ENCODE measurements around the gene HRH3. TPM values are rescaled to one million over a fixed set of nuclear protein-coding genes. Genes with fewer than 3 reads are reported as not detected.

Gene HRH3
- total and polyA plus RNA-seq, 5 donors from 2014 or later = not detected

DNA sequence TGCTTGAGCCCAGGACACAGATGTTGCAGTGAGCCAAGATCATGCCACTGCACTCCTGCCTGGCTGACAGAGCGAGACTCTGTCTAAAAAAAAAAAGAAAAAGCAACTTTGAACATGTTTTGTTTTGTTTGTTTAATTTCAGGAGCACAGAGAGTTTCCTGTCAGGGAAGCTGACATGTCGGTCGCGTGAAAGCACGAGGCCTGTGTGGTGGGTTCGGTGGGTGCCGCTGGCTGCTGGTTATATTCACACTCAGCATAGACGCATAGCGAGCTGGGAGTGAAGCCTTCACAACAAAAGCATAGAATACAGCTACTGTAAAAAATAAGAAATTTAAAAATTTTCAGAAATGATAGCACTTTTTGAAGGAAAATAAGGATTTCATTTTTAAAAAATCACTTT, 22.8 kb downstream of the HRH3 start:
- H3K27me3 Mint-ChIP-seq = no peaks in the 10 kb centered on the region
- H3K9me3 Mint-ChIP-seq = no peaks in the 10 kb centered on the region
- Histone ChIP-seq H3K27me3 (ENCODE audit: control insufficient read depth, insufficient read depth, low read length) (no peaks in the 10 kb centered on the region), H3K36me3 (ENCODE audit: control insufficient read depth, insufficient read depth, low read length) (peaks cover 53% of the 10 kb centered on the region), H3K4me3 (ENCODE audit: low read depth, low read length) (no peak overlapping the region), H3K9me3 (ENCODE audit: control insufficient read depth in 2 of 2, low read length in 2 of 2) (no peaks in the 10 kb centered on the region), H3K27ac (ENCODE audit: insufficient read depth, low read length, poor library complexity, severe bottlenecking) (no peak overlapping the region), H3K4me1 (ENCODE audit: control insufficient read depth, insufficient read depth, low read length, poor library complexity, severe bottlenecking) (no peaks in the 10 kb centered on the region)
- ATAC-seq (ENCODE audit: low read depth in 2 of 2) (no peak), DNase-seq (no peak)
- peaks cover 15% of the 10 kb centered on the region for H3K36me3 Mint-ChIP-seq
- H3K4me1 Mint-ChIP-seq = peaks cover 0 to 3% (median 0%) of the 10 kb centered on the region in 4 donors
- H3K27ac Mint-ChIP-seq = no peak overlapping the region
- H3K4me3 Mint-ChIP-seq = no peak overlapping the region

DNA sequence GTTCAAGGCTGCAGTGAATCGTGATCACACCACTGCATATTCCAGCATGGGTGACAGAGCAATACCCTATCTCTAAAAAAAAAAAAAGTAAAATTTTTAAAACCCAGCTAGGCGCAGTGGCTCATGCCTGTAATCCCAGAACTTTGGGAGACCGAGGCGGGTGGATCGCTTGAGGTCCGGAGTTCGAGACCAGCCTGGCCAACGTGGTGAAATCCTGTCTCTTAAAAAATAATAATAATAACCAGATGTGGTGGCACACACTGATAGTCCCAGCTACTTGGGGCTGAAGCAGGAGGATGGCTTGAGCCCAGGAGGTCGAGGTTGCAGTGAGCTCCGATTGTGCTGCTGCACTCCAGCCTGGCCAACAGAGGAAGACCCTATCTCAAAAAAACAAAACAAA, 23.8 kb downstream of the HRH3 start:
- Mint-ChIP-seq H3K27me3 (no peaks in the 10 kb centered on the region), H3K4me1 (peaks cover 0 to 3% (median 0%) of the 10 kb centered on the region in 4 donors), H3K4me3 (no peak overlapping the region), H3K9me3 (no peaks in the 10 kb centered on the region), H3K27ac (no peak overlapping the region), H3K36me3 (peaks cover 15% of the 10 kb centered on the region)
- Histone ChIP-seq H3K27ac (ENCODE audit: insufficient read depth, low read length, poor library complexity, severe bottlenecking) (no peak overlapping the region), H3K9me3 (ENCODE audit: control insufficient read depth in 2 of 2, low read length in 2 of 2) (no peaks in the 10 kb centered on the region), H3K36me3 (ENCODE audit: control insufficient read depth, insufficient read depth, low read length) (peaks cover 51% of the 10 kb centered on the region), H3K4me3 (ENCODE audit: low read depth, low read length) (no peak overlapping the region), H3K4me1 (ENCODE audit: control insufficient read depth, insufficient read depth, low read length, poor library complexity, severe bottlenecking) (no peaks in the 10 kb centered on the region), H3K27me3 (ENCODE audit: control insufficient read depth, insufficient read depth, low read length) (no peaks in the 10 kb centered on the region)
- DNase-seq (no peak), ATAC-seq (ENCODE audit: low read depth in 2 of 2) (no peak)

DNA sequence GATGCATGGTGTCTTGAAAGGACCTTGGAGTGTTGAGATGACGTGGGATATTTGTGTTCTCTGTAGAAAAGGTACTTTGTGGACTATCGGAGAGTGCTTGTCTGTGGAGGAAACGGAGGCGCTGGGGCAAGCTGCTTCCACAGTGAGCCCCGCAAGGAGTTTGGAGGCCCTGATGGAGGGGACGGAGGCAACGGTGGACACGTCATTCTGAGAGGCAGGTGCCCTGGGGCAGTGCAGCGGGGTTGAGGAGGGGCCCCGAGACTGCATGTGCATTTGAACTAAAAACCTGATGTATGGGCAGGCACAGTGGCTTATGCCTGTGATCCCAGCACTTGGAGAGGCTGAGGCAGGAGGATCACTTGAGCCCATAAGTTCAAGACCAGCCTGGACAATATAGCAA, 24.3 kb downstream of the HRH3 start:
- no peak overlapping the region for H3K4me3 Mint-ChIP-seq
- H3K27ac Mint-ChIP-seq = no peak overlapping the region
- peaks cover 15% of the 10 kb centered on the region for H3K36me3 Mint-ChIP-seq

DNA sequence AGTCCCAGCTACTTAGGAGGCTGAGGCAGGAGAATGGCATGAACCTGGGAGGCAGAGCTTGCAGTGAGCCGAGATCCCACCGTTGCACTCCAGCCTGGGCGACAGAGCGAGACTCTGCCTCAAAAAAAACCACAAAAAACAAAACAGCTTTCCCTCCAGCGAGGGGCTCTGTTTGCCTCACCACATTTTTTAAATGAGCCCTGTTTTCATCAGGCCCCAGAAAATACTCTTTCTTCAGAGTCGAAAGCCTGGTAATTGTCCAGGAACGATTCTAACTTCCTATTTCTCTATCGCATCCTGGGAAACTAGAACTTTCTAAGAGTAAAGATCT, 25.0 kb downstream of the HRH3 start:
- H3K27ac ChIP-seq (ENCODE audit: insufficient read depth, low read length, poor library complexity, severe bottlenecking) = no peak overlapping the region
- no peaks in the 10 kb centered on the region for H3K27me3 ChIP-seq (ENCODE audit: control insufficient read depth, insufficient read depth, low read length)
- no peak for DNase-seq
- H3K4me3 ChIP-seq (ENCODE audit: low read depth, low read length) = no peak overlapping the region
- no peaks in the 10 kb centered on the region for H3K27me3 Mint-ChIP-seq
- no peaks in the 10 kb centered on the region for H3K9me3 ChIP-seq (ENCODE audit: control insufficient read depth in 2 of 2, low read length in 2 of 2)
- no peaks in the 10 kb centered on the region for H3K4me1 ChIP-seq (ENCODE audit: control insufficient read depth, insufficient read depth, low read length, poor library complexity, severe bottlenecking)
- peaks cover 46% of the 10 kb centered on the region for H3K36me3 ChIP-seq (ENCODE audit: control insufficient read depth, insufficient read depth, low read length)
- H3K9me3 Mint-ChIP-seq = no peaks in the 10 kb centered on the region
- H3K27ac Mint-ChIP-seq = no peak overlapping the region
- no peak overlapping the region for H3K4me3 Mint-ChIP-seq
- peaks cover 0 to 4% (median 2%) of the 10 kb centered on the region in 4 donors for H3K4me1 Mint-ChIP-seq
- H3K36me3 Mint-ChIP-seq = peaks cover 16% of the 10 kb centered on the region
- ATAC-seq (ENCODE audit: low read depth in 2 of 2) = no peak

More for the DNA sequence above, 24.3 kb downstream of the HRH3 start:
- ATAC-seq (ENCODE audit: low read depth in 2 of 2) = no peak
- H3K27ac ChIP-seq (ENCODE audit: insufficient read depth, low read length, poor library complexity, severe bottlenecking) = no peak overlapping the region
- Mint-ChIP-seq H3K9me3 (no peaks in the 10 kb centered on the region), H3K4me1 (peaks cover 0 to 3% (median 0%) of the 10 kb centered on the region in 4 donors), H3K27me3 (no peaks in the 10 kb centered on the region)
- H3K27me3 ChIP-seq (ENCODE audit: control insufficient read depth, insufficient read depth, low read length) = no peaks in the 10 kb centered on the region
- H3K4me3 ChIP-seq (ENCODE audit: low read depth, low read length) = no peak overlapping the region
- no peak for DNase-seq
- H3K36me3 ChIP-seq (ENCODE audit: control insufficient read depth, insufficient read depth, low read length) = peaks cover 47% of the 10 kb centered on the region
- H3K4me1 ChIP-seq (ENCODE audit: control insufficient read depth, insufficient read depth, low read length, poor library complexity, severe bottlenecking) = no peaks in the 10 kb centered on the region
- no peaks in the 10 kb centered on the region for H3K9me3 ChIP-seq (ENCODE audit: control insufficient read depth in 2 of 2, low read length in 2 of 2)

DNA sequence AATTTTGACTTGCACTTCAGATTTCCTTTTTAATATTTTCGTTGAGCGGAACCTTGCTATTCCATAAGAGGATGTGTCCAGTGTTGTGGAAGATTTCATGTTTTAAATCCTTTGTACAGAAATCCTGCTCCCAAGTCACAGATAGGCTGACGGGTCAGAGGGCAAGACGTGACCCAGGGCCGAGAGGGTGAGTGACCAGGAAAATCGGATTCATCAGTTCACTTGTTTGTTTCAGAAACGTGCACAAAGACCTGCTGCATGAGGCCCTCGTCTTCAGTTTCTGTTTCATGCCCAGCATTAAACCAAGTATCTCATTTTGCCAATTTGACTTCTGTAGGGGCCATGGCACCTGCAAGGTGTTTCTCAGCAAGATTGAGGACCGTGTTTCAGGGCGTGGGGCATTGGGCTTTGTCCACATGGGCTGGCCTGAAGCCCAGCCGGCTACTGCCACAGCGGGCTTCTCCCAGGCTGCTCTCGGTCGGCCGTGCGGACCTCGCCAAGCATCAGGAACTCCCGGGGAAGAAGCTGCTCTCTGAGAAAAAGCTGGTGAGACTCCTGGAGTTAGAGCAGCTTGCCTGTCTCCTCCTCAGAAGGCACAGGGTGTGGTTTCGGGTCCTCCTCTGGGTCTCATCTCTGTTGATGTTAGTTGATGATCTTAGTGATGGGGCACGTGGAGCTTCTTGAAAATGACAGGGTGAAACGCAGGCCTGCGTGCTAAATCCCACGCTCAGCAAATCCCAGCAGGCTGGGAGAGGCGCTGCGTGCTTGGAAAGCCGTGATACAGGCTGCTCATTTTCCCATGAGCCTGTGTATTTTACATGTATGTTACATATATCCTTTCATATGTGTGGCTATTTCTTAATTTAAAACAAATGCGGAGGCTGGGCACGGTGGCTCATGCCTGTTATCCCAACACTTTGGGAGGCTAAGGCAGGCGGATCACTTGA, 26.7 kb downstream of the HRH3 start:
- H3K4me3 ChIP-seq (ENCODE audit: low read depth, low read length) = no peak overlapping the region
- Mint-ChIP-seq H3K27ac (no peak overlapping the region), H3K9me3 (no peaks in the 10 kb centered on the region), H3K4me3 (no peak overlapping the region), H3K36me3 (peaks cover 11% of the 10 kb centered on the region), H3K27me3 (no peaks in the 10 kb centered on the region), H3K4me1 (peaks cover 0 to 6% (median 3%) of the 10 kb centered on the region in 4 donors)
- H3K36me3 ChIP-seq (ENCODE audit: control insufficient read depth, insufficient read depth, low read length) = peaks cover 44% of the 10 kb centered on the region
- H3K9me3 ChIP-seq (ENCODE audit: control insufficient read depth in 2 of 2, low read length in 2 of 2) = no peaks in the 10 kb centered on the region
- DNase-seq = no peak
- H3K27me3 ChIP-seq (ENCODE audit: control insufficient read depth, insufficient read depth, low read length) = no peaks in the 10 kb centered on the region
- H3K27ac ChIP-seq (ENCODE audit: insufficient read depth, low read length, poor library complexity, severe bottlenecking) = no peak overlapping the region
- no peak for ATAC-seq (ENCODE audit: low read depth in 2 of 2)
- H3K4me1 ChIP-seq (ENCODE audit: control insufficient read depth, insufficient read depth, low read length, poor library complexity, severe bottlenecking) = no peaks in the 10 kb centered on the region

DNA sequence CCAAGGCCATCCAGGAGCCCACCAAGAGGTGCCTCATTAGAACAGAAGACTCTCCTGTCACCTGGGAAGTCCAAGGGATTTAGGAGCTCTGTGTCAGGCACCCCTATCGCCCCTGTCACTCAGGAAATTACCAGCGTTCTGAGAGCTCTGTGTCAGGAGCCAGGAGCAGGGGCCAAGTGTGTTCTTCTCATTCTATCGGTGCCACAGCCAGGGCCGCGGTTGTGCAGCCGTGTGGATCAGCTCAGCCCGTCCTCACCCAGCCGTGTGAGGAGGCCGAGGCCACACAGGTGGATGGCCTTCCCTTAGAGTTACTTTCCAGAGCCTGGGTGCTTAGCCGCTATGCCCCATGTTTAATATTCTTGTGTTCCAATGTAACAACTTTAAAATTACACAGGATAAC, 27.4 kb downstream of the HRH3 start:
- no peaks in the 10 kb centered on the region for H3K27me3 Mint-ChIP-seq
- peaks cover 3 to 9% (median 6%) of the 10 kb centered on the region in 4 donors for H3K4me1 Mint-ChIP-seq
- peaks cover 37% of the 10 kb centered on the region for H3K36me3 ChIP-seq (ENCODE audit: control insufficient read depth, insufficient read depth, low read length)
- no peaks in the 10 kb centered on the region for H3K9me3 ChIP-seq (ENCODE audit: control insufficient read depth in 2 of 2, low read length in 2 of 2)
- no peak overlapping the region for H3K27ac ChIP-seq (ENCODE audit: insufficient read depth, low read length, poor library complexity, severe bottlenecking)
- H3K36me3 Mint-ChIP-seq = peaks cover 11% of the 10 kb centered on the region
- no peak overlapping the region for H3K27ac Mint-ChIP-seq
- H3K27me3 ChIP-seq (ENCODE audit: control insufficient read depth, insufficient read depth, low read length) = no peaks in the 10 kb centered on the region
- no peaks in the 10 kb centered on the region for H3K4me1 ChIP-seq (ENCODE audit: control insufficient read depth, insufficient read depth, low read length, poor library complexity, severe bottlenecking)
- ATAC-seq (ENCODE audit: low read depth in 2 of 2) (no peak), DNase-seq (no peak)
- no peaks in the 10 kb centered on the region for H3K9me3 Mint-ChIP-seq
- H3K4me3 ChIP-seq (ENCODE audit: low read depth, low read length) = no peak overlapping the region
- no peak overlapping the region for H3K4me3 Mint-ChIP-seq

DNA sequence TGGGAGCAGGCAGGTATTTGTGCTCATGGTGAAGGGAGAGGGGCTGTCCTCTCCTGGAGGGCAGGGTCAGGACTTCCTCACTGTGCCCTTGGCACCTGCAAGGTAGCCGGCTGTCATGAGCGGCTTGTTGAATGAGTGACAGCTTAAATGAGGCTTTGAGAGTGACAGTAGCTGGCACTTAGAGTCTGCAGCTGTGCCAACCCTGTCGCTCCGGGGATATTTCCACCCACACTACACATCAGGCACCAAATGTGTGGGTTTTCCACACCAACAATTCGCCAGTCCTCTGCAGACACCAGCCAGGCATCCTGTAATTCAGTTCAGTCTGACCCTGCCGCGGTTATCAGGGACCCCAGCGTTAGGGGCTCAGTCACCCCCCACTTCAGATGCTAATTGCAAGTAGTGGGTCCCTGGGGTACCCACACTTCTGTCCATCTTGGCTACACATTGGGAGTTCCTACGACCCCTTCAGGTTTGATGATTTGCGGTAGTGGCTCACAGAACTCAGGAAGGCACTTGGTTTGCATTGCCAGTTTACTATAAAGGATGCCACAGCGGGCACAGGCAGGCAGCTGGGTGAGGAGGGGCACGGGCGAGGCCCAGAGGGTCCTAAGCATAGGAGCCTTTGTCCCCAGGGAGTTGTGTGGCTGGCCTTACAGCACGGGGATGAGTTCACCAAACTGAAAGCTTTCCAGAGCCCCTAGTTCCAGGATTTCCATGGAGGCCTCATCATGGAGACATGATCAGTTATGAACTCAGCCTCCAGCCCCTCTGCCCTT, 28.1 kb downstream of the HRH3 start:
- Mint-ChIP-seq H3K27ac (peak overlapping the region in 1 of 3 donors; percentile 20), H3K4me1 (peaks cover 9 to 13% (median 12%) of the 10 kb centered on the region in 4 donors), H3K27me3 (no peaks in the 10 kb centered on the region), H3K9me3 (no peaks in the 10 kb centered on the region), H3K36me3 (peaks cover 11% of the 10 kb centered on the region), H3K4me3 (no peak overlapping the region)
- no peaks in the 10 kb centered on the region for H3K27me3 ChIP-seq (ENCODE audit: control insufficient read depth, insufficient read depth, low read length)
- peaks cover 34% of the 10 kb centered on the region for H3K36me3 ChIP-seq (ENCODE audit: control insufficient read depth, insufficient read depth, low read length)
- no peaks in the 10 kb centered on the region for H3K9me3 ChIP-seq (ENCODE audit: control insufficient read depth in 2 of 2, low read length in 2 of 2)
- no peaks in the 10 kb centered on the region for H3K4me1 ChIP-seq (ENCODE audit: control insufficient read depth, insufficient read depth, low read length, poor library complexity, severe bottlenecking)
- DNase-seq (no peak), ATAC-seq (ENCODE audit: low read depth in 2 of 2) (no peak)
- H3K27ac ChIP-seq (ENCODE audit: insufficient read depth, low read length, poor library complexity, severe bottlenecking) = no peak overlapping the region
- no peak overlapping the region for H3K4me3 ChIP-seq (ENCODE audit: low read depth, low read length)

Measured in CD4-positive, CD25-positive, alpha-beta regulatory T cell (primary cell).